Activated CD4-positive, CD25-positive, alpha-beta regulatory T cell treated with anti-CD3 and anti-CD28 coated beads, Interleukin-2, amount 50 U/mL, for 72 hours (primary cell): ENCODE measurements around the gene SEZ6.
A peak's percentile ranks its signal among the peaks of the same experiment; 100 is the strongest.

Source experiments
- DNase-seq: peaks from one replicate; pipeline ENCODE4 v3.0.0; 2021

The SEZ6 gene

GRCh38 chr17:28997806-28998205 is 8.0 kb downstream of the SEZ6 start:
- no peak for DNase-seq

- DNase-seq: no peak
Observed at GRCh38 chr17:28996554-28997096, 9.2 kb downstream of the SEZ6 start.

GRCh38 chr17:28993645-28994426 is 12.0 kb downstream of the SEZ6 start:
- no peak for DNase-seq

GRCh38 chr17:28992625-28993600 is 12.9 kb downstream of the SEZ6 start:
- no peak for DNase-seq

- DNase-seq: no peak
Observed at GRCh38 chr17:28992185-28992584, 13.6 kb downstream of the SEZ6 start.

GRCh38 chr17:28991779-28992178 is 14.1 kb downstream of the SEZ6 start:
- DNase-seq: no peak

- DNase-seq: no peak
Observed at GRCh38 chr17:28989028-28989427, 16.8 kb downstream of the SEZ6 start.

- no peak for DNase-seq
Observed at GRCh38 chr17:28988475-28988874, 17.4 kb downstream of the SEZ6 start.

GRCh38 chr17:28986714-28987655 is 18.8 kb downstream of the SEZ6 start:
- DNase-seq: no peak

- DNase-seq: no peak
Observed at GRCh38 chr17:28985950-28986713, 19.7 kb downstream of the SEZ6 start.

GRCh38 chr17:28983286-28984230 is 22.3 kb downstream of the SEZ6 start:
- DNase-seq: no peak

GRCh38 chr17:28982131-28982793 is 23.6 kb downstream of the SEZ6 start:
- DNase-seq: peak; percentile 38

- DNase-seq: no peak
Observed at GRCh38 chr17:28978356-28978964, 27.4 kb downstream of the SEZ6 start.

GRCh38 chr17:28977659-28978355 is 28.0 kb downstream of the SEZ6 start:
- DNase-seq: no peak

- no peak for DNase-seq
Observed at GRCh38 chr17:28975646-28976045, 30.2 kb downstream of the SEZ6 start.

GRCh38 chr17:28975031-28975430 is 30.8 kb downstream of the SEZ6 start:
- no peak for DNase-seq

- DNase-seq: no peak
Observed at GRCh38 chr17:28974451-28974850, 31.4 kb downstream of the SEZ6 start.

- DNase-seq: no peak
Observed at GRCh38 chr17:28973425-28973824, 32.4 kb downstream of the SEZ6 start.

GRCh38 chr17:28972437-28972836 is 33.4 kb downstream of the SEZ6 start:
- no peak for DNase-seq
